Ramos (cell line): Measurements from ENCODE around the gene TENM3.

Experiments
- in situ Hi-C: fragments of 300-500 bp; cut with MboI; formaldehyde crosslinking; loops from one replicate; pipeline ENCODE4 v1.14.3; 2022; ENCODE audit warnings: low sequenced_read_pairs; ENCODE audit not compliant: unreplicated experiment

TENM3 gene

DNA sequence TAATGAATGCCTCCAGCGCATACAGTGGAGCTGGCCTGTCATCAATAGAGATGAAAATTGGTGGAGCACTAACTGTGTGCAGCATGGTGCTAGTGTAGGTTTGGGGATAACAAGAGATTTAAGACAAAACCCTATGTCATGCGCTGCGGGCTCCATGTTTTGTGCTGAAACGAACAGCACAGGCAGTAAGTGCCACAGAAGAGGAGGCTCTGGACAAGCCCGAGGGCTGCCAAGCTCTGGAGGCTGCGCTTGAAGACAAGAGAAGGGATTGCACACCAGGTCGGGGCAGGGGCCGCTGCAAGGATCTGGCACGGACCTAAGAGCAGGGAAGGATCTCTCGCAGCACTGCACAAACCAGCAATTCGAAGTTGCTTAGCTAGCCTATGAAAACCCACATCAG lies 35.5 kb downstream of the TENM3 start:
- in situ Hi-C loops, result no loop called here

DNA sequence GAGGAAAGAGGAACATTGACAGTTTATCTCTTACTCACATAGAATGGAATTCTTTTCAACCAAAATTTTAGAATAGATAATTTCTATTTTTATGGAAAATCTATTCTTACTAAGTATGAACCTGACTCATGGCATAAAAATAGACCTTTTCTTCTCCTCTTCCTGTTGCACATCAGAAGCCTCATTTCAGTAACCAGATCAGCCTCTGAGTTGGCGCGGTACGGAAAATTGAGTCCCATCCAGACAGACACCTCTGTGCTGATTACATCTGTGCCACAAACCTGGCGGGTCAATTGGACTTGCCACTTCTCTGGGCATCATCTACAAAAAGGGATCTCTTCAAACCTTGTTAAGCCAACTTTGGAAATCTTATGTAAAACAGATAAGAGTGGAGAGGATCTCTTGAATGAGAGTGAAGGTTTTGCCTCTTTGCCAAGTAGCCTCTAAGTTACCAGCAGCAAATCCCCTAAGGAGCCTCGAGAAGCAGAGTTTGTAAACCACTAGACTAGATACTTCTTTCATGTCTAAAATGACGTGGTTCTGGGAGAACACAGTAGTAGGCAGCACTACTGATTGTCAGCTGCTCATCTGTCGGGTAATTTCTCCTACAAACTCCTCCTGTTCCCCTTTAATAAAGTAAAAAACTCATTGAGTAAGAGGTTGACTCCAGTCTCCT lies 37.4 kb downstream of the TENM3 start:
- in situ Hi-C loops, result no loop called here

DNA sequence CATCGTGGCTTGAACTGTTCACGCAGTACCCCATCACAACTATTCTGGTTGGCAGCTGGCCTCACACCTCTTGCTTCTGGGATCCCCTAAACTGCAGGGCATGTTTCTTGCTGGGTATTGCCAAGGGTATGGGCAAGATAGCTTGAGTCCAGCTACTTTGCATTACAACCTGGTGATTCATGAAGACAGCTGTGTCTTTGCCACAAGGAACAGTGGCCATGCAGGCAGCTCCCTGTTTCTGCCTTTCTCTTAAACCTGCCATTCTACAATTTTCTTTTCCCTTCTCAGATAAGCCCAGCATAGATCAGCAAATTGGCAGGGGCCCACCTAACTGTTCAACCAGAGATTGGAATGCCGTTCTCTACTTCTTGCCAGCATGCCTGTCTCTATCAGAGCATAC lies 42.8 kb downstream of the TENM3 start:
- in situ Hi-C loops, result no loop called here

DNA sequence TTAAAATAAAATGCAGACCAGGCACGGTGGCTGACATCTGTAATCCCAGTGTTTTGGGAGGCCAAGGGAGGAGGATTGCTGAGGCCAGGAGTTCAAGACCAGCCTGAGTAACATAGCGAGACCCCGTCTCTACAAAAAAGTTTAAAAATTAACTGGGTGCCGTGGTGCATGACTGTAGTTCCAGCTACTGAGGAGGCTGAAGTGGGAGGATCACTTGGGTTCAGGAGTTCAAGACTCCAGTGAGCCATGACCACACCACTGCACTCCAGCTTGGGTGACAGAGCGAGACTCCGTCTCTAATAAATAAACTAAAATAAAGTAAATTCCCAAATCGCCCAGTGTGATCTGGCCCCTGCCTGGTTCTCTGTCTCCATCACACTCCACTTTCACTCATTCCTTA lies 43.7 kb downstream of the TENM3 start:
- in situ Hi-C loops, result no loop called here

DNA sequence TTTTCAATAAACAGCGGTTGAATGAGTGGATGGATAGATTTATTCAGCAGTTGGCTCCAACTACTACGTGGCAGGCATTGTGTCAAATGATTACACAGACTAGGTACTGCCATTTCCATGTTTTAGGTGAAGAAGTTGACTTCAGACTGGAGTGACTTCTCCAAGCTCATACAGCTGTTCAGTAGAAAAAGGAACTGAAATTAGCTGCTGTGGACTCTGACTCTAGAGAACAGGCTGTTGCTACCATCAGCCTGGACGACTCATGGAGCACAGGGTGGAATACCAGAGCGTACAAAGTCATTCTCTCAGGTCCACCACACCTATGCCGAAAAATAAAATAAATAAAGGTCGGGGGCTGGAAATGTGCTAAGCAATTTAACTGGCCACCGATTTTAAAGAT lies 45.3 kb downstream of the TENM3 start:
- in situ Hi-C loops, result no loop called here

DNA sequence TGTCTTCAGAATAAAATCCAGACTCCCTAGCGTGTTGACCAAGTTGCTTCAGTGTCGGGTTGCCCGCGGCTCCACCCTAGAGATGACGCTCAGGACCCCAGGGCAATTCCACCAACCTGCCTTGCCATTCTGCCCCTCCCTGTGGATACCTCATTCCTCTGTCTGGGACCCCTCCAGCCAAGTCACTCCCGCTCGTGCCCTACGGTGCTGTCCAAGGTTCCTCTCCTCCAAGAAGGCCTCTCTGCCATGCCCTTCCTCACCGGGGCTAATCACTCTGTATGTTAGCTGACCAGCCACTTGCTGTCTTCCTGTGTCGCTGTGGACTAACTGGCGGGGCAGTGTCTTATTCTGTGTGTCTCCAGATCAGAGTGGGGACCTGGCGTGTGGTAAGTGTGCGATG lies 46.6 kb downstream of the TENM3 start:
- in situ Hi-C loops, result no loop called here

DNA sequence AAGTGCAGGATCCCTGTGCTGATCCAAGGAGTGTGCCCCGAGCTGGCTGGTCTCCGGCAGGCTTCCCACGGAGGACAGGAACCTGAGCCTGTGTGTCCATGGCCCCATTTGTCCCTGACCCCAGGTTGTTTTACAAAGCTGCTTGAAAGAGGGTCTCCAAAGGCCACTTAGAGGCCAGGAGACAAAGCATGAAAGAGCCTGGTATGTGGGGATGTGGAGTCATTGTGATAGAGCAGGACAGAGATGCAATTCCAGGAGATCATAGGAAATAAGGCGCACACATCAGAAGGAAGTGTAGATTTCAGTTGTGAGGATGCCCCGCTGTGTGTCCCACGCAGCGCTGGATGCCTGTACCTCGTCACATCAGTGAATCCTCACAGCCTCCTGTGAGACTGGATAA lies 48.0 kb downstream of the TENM3 start:
- in situ Hi-C loops, result no loop called here

DNA sequence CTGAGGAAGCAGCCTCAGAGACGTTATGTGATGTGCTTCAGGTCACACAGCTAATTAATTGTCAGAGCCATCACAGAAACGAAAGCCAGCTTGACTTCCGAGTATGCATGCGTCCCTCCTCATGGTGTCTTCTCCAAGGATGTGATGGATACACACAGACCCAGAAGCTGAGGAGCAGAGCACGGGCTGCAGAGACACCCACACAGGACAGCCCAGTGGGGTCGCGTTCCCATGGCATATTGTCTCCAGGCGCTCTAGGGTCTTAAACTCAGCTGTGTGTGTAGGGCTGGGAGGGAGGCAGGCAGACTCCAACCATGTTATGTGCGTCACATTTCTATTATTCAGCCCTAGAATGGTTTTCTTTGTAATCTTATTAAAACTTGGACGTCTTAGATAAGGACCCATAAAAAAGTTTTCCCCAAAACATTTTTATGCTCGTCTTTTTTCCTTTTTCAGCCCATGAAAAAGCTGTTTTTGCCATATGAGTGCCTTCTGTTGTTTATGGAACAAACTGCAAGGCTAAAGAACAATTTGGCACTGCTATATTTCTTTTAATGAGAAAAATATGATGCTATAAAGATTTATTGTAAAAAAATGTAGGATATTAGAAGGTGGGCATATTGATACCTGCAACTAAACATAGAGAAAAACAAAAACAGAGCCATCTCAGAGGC lies 48.5 kb downstream of the TENM3 start:
- in situ Hi-C loops, result no loop called here

DNA sequence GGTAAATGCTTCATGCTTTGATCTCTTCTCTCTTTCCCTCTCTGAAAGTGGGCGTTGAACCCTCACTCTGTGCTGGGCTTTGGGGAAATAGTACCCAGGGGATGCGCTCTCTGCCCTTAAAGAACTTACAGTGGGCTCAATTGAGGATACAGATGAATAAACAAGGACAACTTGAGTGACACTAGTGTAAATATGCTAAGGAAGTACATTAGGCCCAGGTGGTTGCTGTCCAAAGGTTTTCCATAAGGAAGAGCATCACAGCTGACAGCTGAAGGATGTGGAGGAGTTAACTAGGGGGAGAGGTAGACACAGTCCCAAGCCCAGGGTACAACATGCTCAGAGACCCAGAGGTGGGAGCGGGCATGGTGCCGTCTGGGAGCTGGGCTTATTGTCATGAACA lies 49.4 kb downstream of the TENM3 start:
- in situ Hi-C loops, result no loop called here

DNA sequence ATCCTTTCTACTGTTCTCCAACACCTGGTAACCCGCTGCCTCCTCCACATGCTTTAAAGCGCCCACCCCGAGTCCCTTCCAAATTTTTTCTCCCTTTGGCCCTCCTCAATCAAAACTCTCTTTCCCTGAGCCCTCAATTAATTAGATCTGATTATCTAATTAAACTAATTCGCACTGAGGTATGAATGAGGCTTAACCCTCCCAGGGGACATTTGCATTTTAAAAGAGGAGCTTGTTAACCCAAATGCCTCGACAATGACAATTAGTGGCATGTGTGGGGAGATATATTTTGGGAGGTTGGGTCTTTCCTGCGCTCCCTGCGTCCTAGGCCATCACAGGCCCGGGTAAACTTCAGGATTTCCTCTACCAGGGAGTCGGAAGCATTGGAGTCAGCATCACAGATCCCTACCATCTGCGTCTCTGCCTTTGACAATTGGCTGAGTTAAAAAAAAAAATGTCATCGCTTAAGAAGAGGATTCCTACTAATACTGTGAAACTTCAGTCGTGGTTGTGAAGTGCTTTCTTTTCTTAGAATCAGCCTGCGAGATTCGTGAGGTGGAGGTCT lies 50.6 kb downstream of the TENM3 start:
- in situ Hi-C loops, result no loop called here

DNA sequence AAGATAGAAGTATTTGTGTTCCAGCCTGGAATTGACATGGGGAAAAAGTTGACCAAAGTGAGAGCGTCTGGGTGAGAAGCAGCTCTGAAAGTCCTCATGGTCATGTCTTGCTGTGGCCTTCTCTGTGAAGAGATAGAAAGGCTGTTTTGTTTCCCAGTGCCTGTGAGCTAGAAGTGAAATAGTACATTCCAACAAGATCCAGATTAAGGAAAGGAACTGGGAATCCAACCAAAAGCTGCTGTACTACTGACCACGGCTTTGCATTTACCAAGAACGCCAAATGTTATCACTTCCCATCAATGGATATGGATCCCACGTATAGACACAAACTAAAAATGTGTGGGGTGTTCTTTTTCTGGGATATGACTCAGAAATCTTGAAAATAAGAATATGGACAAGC lies 51.2 kb downstream of the TENM3 start:
- in situ Hi-C loops, result no loop called here

DNA sequence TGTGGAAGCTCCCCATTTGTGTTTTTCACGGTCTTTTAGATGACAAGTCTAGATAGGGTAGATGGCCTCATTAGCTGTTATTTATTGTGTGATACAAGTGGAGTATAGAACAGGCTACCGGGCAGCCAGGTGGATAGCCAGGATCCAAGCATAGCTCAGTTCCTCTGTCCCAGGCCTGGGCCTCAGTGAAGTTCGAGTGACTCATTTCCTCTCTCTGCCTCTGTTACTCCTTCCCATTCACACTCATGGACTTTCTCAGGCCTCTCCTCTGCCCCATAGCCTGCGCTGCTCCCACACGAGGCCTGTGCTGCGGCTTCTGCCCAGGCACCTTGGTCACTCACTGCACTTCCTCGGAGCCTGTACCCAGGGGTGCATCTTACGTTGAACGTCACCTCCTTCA lies 54.5 kb downstream of the TENM3 start:
- in situ Hi-C loops, result no loop called here

DNA sequence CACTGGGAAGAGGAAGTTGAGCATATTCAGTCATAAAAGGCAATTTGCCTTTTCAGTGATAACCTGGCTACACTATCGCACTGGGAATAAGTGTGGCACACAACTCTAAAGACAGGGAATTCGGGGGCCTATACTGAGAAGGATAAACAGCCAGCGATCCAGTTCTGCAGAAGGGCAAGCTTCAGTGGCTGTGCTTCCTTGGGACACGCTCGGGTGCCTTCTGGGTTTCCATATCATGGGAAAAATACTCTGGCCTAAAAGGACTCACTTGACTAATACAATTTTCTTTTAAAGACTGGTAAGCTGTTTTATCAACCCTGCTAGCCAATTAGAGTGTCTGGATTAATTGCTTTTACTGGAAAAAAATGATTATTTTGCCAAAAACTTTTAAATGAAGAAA lies 58.5 kb downstream of the TENM3 start:
- in situ Hi-C loops, result no loop called here

DNA sequence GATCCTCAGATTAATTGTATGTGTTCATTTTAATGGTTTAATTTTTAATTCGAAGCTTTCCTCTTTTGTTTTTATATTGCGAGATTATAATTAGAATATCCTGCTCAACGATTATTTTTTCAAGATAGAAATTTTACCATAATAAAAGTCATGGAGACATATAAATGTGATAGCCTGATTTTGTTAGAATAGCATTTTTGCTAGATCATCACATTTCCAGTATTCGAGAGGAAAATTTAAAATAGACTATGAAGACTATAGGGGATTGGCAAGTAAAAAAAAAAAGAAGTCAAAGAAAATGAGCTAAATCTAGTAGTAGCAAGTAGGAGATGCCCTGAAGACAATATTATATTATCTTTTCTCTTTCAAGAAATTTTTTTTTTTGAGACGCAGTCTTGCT lies 60.6 kb downstream of the TENM3 start:
- in situ Hi-C loops, result no loop called here

DNA sequence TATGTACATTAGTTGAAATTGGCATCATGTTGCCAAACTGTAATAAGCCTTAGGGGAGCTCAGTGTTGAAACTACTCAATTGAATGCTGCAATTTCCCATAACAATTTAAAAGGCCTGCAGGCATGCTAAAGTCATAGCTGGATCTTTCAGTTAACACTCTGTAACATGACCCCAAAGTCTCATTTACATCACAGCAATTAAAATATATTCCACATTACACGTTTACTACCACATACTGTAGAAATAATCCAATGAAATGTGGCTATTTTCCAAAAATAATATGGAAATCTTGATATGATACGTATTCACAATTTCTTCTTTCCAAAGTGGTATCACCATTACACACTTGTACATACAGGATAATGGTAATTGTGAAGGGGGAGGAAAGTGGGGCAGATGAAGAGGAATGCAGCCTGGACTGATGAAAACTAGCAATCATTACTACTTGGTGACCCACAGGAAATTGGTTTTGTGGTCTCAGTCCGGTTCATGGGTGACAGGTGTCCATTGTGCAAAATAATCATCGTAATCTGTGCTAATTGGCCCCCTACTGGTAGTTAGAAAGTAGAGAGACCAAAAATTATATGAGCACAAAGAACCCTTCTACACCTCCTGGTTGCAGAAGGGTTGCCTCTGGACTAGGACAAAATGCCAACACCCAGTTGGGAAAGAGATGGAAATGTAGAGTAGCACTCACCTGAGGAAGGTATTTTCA lies 63.7 kb downstream of the TENM3 start:
- in situ Hi-C loops, result no loop called here

DNA sequence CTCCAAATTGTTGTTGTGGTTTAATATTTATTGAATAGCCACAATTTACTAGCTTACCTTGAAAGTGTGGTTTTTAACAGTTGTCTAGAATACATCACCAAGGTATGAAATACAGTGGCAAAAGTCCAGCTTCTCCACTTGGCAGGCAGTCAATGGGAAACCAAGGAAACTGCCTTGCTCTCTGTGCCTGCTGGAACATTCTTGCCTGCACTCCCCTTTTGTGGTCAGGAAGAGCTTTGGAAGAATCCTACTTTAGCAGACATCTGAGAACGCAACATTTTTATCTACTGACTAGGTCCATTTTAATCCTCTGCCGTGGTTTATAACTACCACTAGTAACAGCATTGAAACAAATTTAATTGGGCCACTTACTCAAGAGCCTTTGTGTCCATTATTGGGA lies 64.5 kb downstream of the TENM3 start:
- in situ Hi-C loops, result no loop called here

DNA sequence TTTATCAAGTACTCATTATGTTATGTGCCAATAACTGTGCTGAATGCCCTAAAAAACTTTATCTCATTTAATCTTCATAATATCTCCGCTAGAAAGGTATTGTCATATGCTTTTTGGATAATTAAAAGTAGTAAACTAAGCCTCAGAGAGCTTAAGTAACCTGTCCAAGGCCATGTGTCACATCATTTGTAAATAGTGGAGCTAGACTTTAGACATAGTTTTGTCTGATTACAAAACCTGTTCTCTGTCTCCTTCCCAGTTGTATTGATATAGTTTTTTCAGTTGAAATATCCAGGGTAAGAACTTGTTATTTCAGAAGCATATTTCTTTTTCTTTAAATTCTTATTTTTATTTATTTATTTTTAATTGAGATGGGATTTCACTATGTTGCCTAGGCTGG lies 66.7 kb downstream of the TENM3 start:
- in situ Hi-C loops, result no loop called here

DNA sequence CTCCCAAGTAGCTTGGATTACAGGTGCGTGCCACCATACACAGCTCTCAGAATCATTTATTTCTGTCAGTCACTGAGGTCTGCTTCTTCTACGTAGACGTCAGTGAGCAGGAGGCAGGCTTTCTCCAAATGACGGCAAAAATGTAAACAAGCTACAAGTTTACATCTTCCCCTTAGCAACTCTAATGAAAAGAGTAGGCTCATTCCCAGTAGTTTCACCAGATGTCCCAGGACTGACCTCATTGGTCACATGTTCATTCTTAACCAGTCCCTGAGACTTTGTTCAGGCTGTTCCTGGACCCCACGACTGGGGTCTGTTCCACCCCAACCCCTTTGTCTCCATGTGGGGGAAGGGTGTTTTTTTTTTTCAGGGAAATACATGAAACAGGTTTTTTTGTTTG lies 67.1 kb downstream of the TENM3 start:
- in situ Hi-C loops, result no loop called here

DNA sequence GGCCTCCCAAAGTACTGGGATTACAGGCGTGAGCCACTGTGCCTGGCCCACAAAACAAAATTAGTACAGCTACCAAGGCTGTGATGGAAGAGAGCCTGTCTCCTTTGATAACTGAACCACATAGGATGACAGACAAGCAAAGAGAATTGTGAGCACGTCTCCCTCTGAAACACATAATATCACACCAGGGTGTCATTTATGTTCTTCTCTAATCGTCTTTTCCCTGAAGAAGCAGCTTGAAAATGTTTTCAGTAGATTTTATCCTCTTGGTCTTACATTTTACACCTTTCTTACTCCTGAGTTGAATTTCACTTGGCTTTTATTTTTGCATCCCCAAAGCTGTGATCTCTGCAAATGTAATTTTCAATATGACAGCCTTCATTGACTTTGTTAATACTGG lies 67.8 kb downstream of the TENM3 start:
- in situ Hi-C loops, result no loop called here

DNA sequence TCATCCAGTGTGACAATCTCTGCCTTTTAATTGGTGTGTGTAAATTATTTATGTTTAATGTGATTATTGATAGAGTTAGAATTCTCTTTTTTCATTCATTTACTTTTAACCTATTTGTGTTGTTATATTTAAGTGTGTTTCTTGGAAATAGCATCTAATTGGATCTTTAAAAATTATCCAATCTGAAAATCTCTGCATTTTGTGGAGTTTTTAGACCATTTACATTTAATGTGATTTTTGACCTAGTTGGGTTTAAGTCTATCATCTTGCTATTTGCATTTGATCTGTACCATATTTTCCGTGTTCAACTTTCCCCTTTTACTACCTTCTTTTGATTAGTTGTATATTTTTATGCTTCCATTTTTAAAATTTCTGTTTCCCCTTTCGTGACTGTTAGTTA lies 71.3 kb downstream of the TENM3 start:
- in situ Hi-C loops, result no loop called here

DNA sequence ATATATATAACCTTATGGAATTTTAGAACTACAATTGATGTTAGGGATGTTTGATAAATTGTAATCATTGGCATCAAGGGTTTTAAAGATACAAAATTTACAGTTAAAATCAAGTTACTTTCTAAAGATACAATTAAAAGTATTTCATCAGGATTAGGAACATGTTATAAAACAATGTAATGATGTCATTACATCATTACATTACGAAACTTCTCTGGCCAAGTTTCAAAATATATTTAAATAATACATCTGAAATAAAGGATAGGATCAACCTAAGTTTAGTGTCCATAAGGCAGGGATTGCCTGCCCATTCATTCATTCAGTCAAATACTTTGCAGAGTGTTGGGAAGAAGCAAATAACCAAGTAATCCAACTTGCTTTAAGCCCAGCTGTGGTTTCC lies 75.1 kb downstream of the TENM3 start:
- in situ Hi-C loops, result no loop called here
